OCI-LY7 (cell line): ENCODE data around the gene FAM193A. TPM values are rescaled to one million over a fixed set of nuclear protein-coding genes. Genes with fewer than 3 reads are reported as not detected.

Experiments used
- BruUV-seq: library from RNA; stranded (reverse); fragments of 400-500 nt; replicated peaks from 2 replicates; lab custom pipeline; 2021; lab: Mats Ljungman, UMichigan
- CTCF ChIA-PET: fragments of 300-600 bp; sonication (Branson Sonifier 250); formaldehyde crosslinking; loops from one replicate; lab custom pipeline; 2022; ENCODE audit warnings: antibody characterized with exemption; ENCODE audit not compliant: unreplicated experiment; lab: Charles Lee
- POLR2A ChIA-PET: fragments of 300-600 bp; sonication (Branson Sonifier 250); formaldehyde crosslinking; loops from one replicate; lab custom pipeline; 2022; ENCODE audit warnings: antibody characterized with exemption; lab: Charles Lee
- DNase-seq: peaks from one replicate; pipeline ENCODE4 v3.0.0-alpha.2; 2015; ENCODE audit warnings: low spot score
- H2AFZ ChIP-seq: fragments of 200-600 bp; sonication (generic), shearing (Covaris generic); 2 replicates; pipeline ENCODE4 v1.6.1; 2014; ENCODE audit warnings: mild to moderate bottlenecking, antibody characterized with exemption, low read length, moderate library complexity
- H3K27ac ChIP-seq: fragments of 200-600 bp; sonication (generic); 2 replicates; pipeline ENCODE4 v1.5.1; 2014; ENCODE audit warnings: mixed run types, low read depth, mild to moderate bottlenecking, moderate library complexity, low read length, inconsistent platforms; ENCODE audit not compliant: poor library complexity, severe bottlenecking
- H3K36me3 ChIP-seq: fragments of 200-600 bp; sonication (generic); 2 replicates; pipeline ENCODE4 v1.6.1; 2014; ENCODE audit warnings: mild to moderate bottlenecking, antibody characterized with exemption, low read length, moderate library complexity, mixed read lengths; ENCODE audit not compliant: insufficient read depth
- H3K4me1 ChIP-seq: fragments of 200-600 bp; sonication (generic); 2 replicates; pipeline ENCODE4 v1.5.1; 2014; ENCODE audit warnings: mild to moderate bottlenecking, low read length; ENCODE audit not compliant: insufficient read depth, poor library complexity, severe bottlenecking
- H3K4me2 ChIP-seq: fragments of 200-600 bp; sonication (generic); 2 replicates; pipeline ENCODE4 v1.6.1; 2014; ENCODE audit warnings: mild to moderate bottlenecking, low read length
- H3K4me3 ChIP-seq: fragments of 200-600 bp; sonication (generic); 2 replicates; pipeline ENCODE4 v1.5.1; 2014; ENCODE audit warnings: mild to moderate bottlenecking, low read depth, low read length; ENCODE audit not compliant: poor library complexity, severe bottlenecking
- H3K79me2 ChIP-seq: fragments of 200-600 bp; sonication (generic); 2 replicates; pipeline ENCODE4 v1.6.1; 2016; ENCODE audit warnings: low read depth, mild to moderate bottlenecking, low read length, moderate library complexity, mixed read lengths; ENCODE audit not compliant: insufficient read depth
- H3K9me2 ChIP-seq: fragments of 200-600 bp; sonication (generic); 2 replicates; pipeline ENCODE4 v1.6.1; 2016; ENCODE audit warnings: mild to moderate bottlenecking, low read length, mixed read lengths; ENCODE audit not compliant: insufficient read depth
- H3K9me3 ChIP-seq: fragments of 200-600 bp; sonication (generic); 2 replicates; pipeline ENCODE4 v1.6.1; 2014; ENCODE audit warnings: mild to moderate bottlenecking, mixed run types, low read length, mixed read lengths
- H4K20me1 ChIP-seq: fragments of 200-600 bp; sonication (generic); 2 replicates; pipeline ENCODE4 v1.6.1; 2014; ENCODE audit warnings: mild to moderate bottlenecking, antibody characterized with exemption, low read length, moderate library complexity, mixed read lengths; ENCODE audit not compliant: insufficient read depth
- CTCF ChIP-seq: fragments of 200-600 bp; sonication (generic); conservative IDR thresholded peaks from 2 replicates; pipeline ENCODE4 v1.5.1; 2014; ENCODE audit warnings: mild to moderate bottlenecking, antibody characterized with exemption, low read length, moderate library complexity, mixed read lengths
- EZH2phosphoT487 ChIP-seq: fragments of 200-600 bp; sonication (generic); IDR thresholded peaks from 2 replicates; pipeline ENCODE4 v1.6.1; 2018; ENCODE audit warnings: low read depth, borderline replicate concordance, mild to moderate bottlenecking, mixed run types, antibody characterized with exemption, low read length, moderate library complexity, mixed read lengths
- intact Hi-C: fragments of 100-400 bp; cut with micrococcal nuclease; formaldehyde crosslinking; loops from one replicate; pipeline ENCODE4 v1.10.0; 2022; ENCODE audit not compliant: unreplicated experiment
- total RNA-seq, 2 experiments: library from RNA; depleted of rRNA in 1 of 2; stranded (reverse); fragments of >200 nt in 1 of 2; shearing (Covaris generic) in 1 of 2; gene quantifications; 2 replicates each; pipeline ENCODE4 v1.2.3, GENCODE V29; 2014 to 2022

Gene FAM193A
- total RNA-seq, 2 experiments from 2014 or later: 17.8 to 36.7 TPM

GRCh38 chr4:2694691-2695090 is 158.2 kb downstream of the FAM193A start:
- H3K27ac ChIP-seq: peak overlapping the region; percentile 93
- H2AFZ ChIP-seq: no peak overlapping the region
- no peak overlapping the region for H3K4me3 ChIP-seq
- ChIA-PET CTCF (no interaction called here), POLR2A (interaction anchor here (1.7 kb wide), 1 partner anchor 8 kb away, joined by 4 read pairs; no protein-coding TSS in a partner anchor)
- 0 out of 2 replicates have a peak, but pooled peaks cover 4% of the 10 kb centered on the region for H4K20me1 ChIP-seq
- H3K36me3 ChIP-seq: peaks cover 70% of the 10 kb centered on the region
- no peaks in the 10 kb centered on the region for H3K79me2 ChIP-seq
- intact Hi-C loops: loop anchor here (5.0 kb wide), 2 partner anchors 238 to 263 kb away; no protein-coding TSS in a partner anchor
- no peak for DNase-seq
- TF ChIP-seq EZH2phosphoT487 (no peak), CTCF (no peak)
- no TSS peak for BruUV-seq
- peaks cover 75% of the 10 kb centered on the region for H3K4me1 ChIP-seq
- no peaks in the 10 kb centered on the region for H3K9me2 ChIP-seq
- H3K9me3 ChIP-seq: no peaks in the 10 kb centered on the region
- H3K4me2 ChIP-seq: peak overlapping the region; percentile 91

GRCh38 chr4:2695346-2696060 is 159.1 kb downstream of the FAM193A start:
- Histone ChIP-seq H3K4me1 (peaks cover 67% of the 10 kb centered on the region), H3K27ac (peak overlapping the region; percentile 93), H3K9me3 (no peaks in the 10 kb centered on the region), H3K9me2 (no peaks in the 10 kb centered on the region), H3K4me2 (peak overlapping the region; percentile 91), H3K4me3 (peak overlapping the region; percentile 60), H3K79me2 (no peaks in the 10 kb centered on the region), H4K20me1 (0 out of 2 replicates have a peak, but pooled peaks cover 4% of the 10 kb centered on the region), H2AFZ (no peak overlapping the region), H3K36me3 (peaks cover 78% of the 10 kb centered on the region)
- BruUV-seq: no TSS peak
- TF ChIP-seq CTCF (peak; percentile 34), EZH2phosphoT487 (no peak)
- intact Hi-C loops: loop anchor here (2.0 to 5.0 kb wide), 3 partner anchors 51 to 262 kb away; no protein-coding TSS in a partner anchor
- peak; percentile 55 for DNase-seq
- POLR2A ChIA-PET: interaction anchor here (0.6 to 1.7 kb wide), 7 partner anchors 9 to 745 kb away, joined by 3 to 9 read pairs (median 3); no protein-coding TSS in a partner anchor
- CTCF ChIA-PET: no interaction called here
